Fibroblast of the aortic adventitia (primary cell): Measurements from ENCODE around the gene ACP5. TPM values are rescaled to one million over a fixed set of nuclear protein-coding genes. Genes with fewer than 3 reads are reported as not detected.

Experiments used
- DNase-seq: peaks from one replicate; pipeline ENCODE4 v3.0.0-alpha.2; 2010; ENCODE audit warnings: low read depth
- H3K4me3 ChIP-seq: 2 replicates; pipeline ENCODE4 v1.5.1; 2011; ENCODE audit warnings: low read depth, mild to moderate bottlenecking, control low read depth, low read length, moderate library complexity
- total RNA-seq: library from RNA; depleted of rRNA; stranded (reverse); fragments of >200 nt; gene quantifications from 2 replicates; pipeline ENCODE4 v1.2.3, GENCODE V29; 2012; ENCODE audit warnings: low replicate concordance
- TF ChIP-seq, protein P1 (sequence below): IDR thresholded peaks from 2 replicates; pipeline ENCODE4 v1.5.1; 2011; ENCODE audit warnings: mild to moderate bottlenecking, low read length, control low read depth, inconsistent platforms; ENCODE audit not compliant: insufficient read depth

Gene ACP5
- total RNA-seq, 1 donor, result 0.09 TPM

DNA sequence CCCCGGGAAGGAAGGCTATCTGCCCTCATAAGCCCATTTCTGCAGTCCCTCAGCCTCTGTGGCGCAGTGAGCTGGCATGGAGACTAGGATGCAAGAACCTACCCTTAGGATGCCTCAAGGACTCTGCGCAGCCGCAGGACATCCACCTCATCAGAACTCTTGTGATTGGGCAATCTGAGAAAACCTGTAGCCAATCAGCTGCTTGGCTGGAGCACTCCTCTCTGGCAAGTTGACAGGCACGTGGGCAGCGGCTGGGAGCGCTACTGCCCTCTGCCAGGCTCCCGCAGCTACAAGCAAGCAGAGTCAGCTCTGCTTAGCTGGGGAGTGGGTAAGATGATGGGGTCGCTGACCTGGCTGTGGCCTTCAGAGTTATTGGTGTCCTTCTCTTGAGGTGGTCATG, 47.0 kb downstream of the ACP5 start:
- DNase-seq, result peak; percentile 69
- H3K4me3 ChIP-seq, result no peak overlapping the region
- TF ChIP-seq, protein P1, sequence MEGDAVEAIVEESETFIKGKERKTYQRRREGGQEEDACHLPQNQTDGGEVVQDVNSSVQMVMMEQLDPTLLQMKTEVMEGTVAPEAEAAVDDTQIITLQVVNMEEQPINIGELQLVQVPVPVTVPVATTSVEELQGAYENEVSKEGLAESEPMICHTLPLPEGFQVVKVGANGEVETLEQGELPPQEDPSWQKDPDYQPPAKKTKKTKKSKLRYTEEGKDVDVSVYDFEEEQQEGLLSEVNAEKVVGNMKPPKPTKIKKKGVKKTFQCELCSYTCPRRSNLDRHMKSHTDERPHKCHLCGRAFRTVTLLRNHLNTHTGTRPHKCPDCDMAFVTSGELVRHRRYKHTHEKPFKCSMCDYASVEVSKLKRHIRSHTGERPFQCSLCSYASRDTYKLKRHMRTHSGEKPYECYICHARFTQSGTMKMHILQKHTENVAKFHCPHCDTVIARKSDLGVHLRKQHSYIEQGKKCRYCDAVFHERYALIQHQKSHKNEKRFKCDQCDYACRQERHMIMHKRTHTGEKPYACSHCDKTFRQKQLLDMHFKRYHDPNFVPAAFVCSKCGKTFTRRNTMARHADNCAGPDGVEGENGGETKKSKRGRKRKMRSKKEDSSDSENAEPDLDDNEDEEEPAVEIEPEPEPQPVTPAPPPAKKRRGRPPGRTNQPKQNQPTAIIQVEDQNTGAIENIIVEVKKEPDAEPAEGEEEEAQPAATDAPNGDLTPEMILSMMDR, result no peak

DNA sequence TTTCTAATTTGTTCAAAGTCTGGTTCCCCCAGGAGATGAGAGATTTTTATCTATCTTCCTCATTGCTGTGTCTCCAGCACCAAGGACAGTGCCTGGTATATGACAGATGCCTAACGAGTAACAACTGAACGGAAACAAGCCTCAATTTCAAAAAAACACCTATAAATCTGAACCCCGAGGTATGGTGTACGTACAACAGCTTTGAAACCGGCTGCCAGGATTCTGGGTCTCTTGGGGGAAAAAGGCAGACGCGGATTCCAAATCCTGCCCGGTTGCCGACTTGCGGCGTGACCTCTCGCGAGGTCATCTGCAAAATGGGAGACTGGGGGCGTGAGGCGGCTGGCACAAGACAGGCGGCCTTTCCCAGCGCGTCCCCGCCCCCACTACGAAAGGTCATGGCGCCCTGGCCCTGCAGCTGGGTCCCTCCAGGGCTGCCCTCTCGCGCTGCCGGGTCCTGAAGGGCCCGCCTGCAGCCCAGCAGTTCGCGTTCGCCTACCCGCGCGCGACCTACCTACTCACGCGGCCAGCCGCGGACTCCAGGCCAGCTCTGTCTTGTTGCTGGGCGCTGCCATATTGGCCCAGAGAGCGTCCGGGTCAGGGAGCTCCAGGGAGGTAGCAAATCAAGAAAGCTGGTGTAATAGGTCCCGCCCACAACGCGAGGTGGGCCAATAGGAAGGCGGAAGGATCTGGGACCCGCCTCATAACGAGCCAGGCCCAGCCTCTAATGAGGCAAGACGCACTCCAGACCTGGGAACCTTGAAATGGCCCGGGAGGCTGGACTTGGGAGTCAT, 48.7 kb downstream of the ACP5 start, which contains the start of gene ECSIT:
ECSIT (minus strand) TSS at position 584 of the 791 bp plus-strand sequence. CDS start 9,964 bp downstream, outside the sequence.
- H3K4me3 ChIP-seq, result peak within 1 kb of the TSS; percentile 82
- TF ChIP-seq, protein P1, result no peak
- DNase-seq, result peak; percentile 97

Other genes starting within 250 kb of the ACP5 start
- 9.4 and 16.3 TPM in 2 replicates for gene RAB3D, start 238.0 kb downstream of the ACP5 start, total RNA-seq
- gene TMEM205, start 231.4 kb downstream of the ACP5 start, total RNA-seq, result 56.8 and 79.6 TPM in 2 replicates
- 12.2 and 13.2 TPM in 2 replicates for gene CCDC159, start 231.1 kb downstream of the ACP5 start, total RNA-seq
- 9.4 and 14.3 TPM in 2 replicates for gene PLPPR2, start 222.2 kb downstream of the ACP5 start, total RNA-seq
- gene SWSAP1, start 203.0 kb downstream of the ACP5 start, total RNA-seq, result 0.41 and 0.45 TPM in 2 replicates
- 8.3 and 11.4 TPM in 2 replicates for gene EPOR, start 193.3 kb downstream of the ACP5 start, total RNA-seq
- gene RGL3, start 158.3 kb downstream of the ACP5 start, total RNA-seq, result 0.41 and 2.3 TPM in 2 replicates
- 0.08 and 0.45 TPM in 2 replicates for gene ODAD3, start 142.5 kb downstream of the ACP5 start, total RNA-seq
- 113 and 115 TPM in 2 replicates for gene PRKCSH, start 142.0 kb downstream of the ACP5 start, total RNA-seq
- 0.45 TPM in 1 of 2 replicates, not detected in the other for gene ELAVL3, start 96.6 kb downstream of the ACP5 start, total RNA-seq
- 3.2 and 5.9 TPM in 2 replicates for gene ZNF653, start 71.8 kb downstream of the ACP5 start, total RNA-seq
- 26.3 and 35.5 TPM in 2 replicates for gene ECSIT, start 48.5 kb downstream of the ACP5 start, total RNA-seq
- 2.2 and 4.2 TPM in 2 replicates for gene CNN1, start 38.8 kb downstream of the ACP5 start, total RNA-seq
- 17.9 and 33.5 TPM in 2 replicates for gene ELOF1, start 18.4 kb downstream of the ACP5 start, total RNA-seq
- 11.7 and 17.3 TPM in 2 replicates for gene ZNF627, start 19.8 kb upstream of the ACP5 start, total RNA-seq
- 2.6 and 4.1 TPM in 2 replicates for gene ZNF823, start 161.3 kb upstream of the ACP5 start, total RNA-seq
- 7.3 and 10.9 TPM in 2 replicates for gene ZNF441, start 189.4 kb upstream of the ACP5 start, total RNA-seq
- 0.99 and 2.9 TPM in 2 replicates for gene ZNF491, start 220.9 kb upstream of the ACP5 start, total RNA-seq
- 6.6 and 12.7 TPM in 2 replicates for gene ZNF440, start 236.6 kb upstream of the ACP5 start, total RNA-seq